Measurements from ENCODE around the gene AHCTF1. TPM values are rescaled to one million over a fixed set of nuclear protein-coding genes. Genes with fewer than 3 reads are reported as not detected.

The AHCTF1 gene
- total and polyA plus RNA-seq, 2 of the 8 experiments (the other 6 are each of a cell fraction or from before 2014, with no cell fraction given) = 7.9 to 44.5 TPM

- no peak overlapping the region for H2BK120ac ChIP-seq (replicated peaks; ENCODE audit: low read depth, low read length)
- no peak overlapping the region for H2AFZ ChIP-seq (ENCODE audit: low read length)
- ChIA-PET POLR2A (ENCODE audit: partially characterized antibody) (no interaction called here), CTCF (ENCODE audit: partially characterized antibody) (no interaction called here)
- no peak overlapping the region for H3K4me3 ChIP-seq (ENCODE audit: extremely low read depth in 1 of 4, insufficient read depth in 2 of 4, low read depth in 3 of 4, low read length in 4 of 4)
- no peaks in the 10 kb centered on the region for H3K36me3 ChIP-seq (ENCODE audit: control insufficient read depth in 2 of 4, insufficient read depth in 4 of 4, low read length in 3 of 4)
- WGBS, 2 experiments (ENCODE audit: extremely low coverage in 1 of 2, insufficient coverage in 1 of 2, insufficient read length in 1 of 2, insufficient replicate concordance in 2 of 2, low coverage in 1 of 2, low lambda C conversion rate in 2 of 2, missing lambda C conversion rate in 1 of 2) = 90% methylated on average over 17 of the region's 17 CpGs; no CpG with 5 or more reads in 1 of the 2 experiments
- no peak overlapping the region for H2BK5ac ChIP-seq (ENCODE audit: low read depth, low read length)
- no peak overlapping the region for H3K23ac ChIP-seq (ENCODE audit: insufficient read length)
- H2BK20ac ChIP-seq (ENCODE audit: low read length) = no peak overlapping the region
- no peaks in the 10 kb centered on the region for H3K79me2 ChIP-seq (ENCODE audit: control insufficient read depth in 1 of 2, insufficient read depth in 2 of 2, low read length in 2 of 2)
- no peaks in the 10 kb centered on the region; a peak in 1 of 7 replicates for H3K27me3 ChIP-seq (replicated peaks in 1 of 4; ENCODE audit: control insufficient read depth in 3 of 4, extremely low read depth in 1 of 4, insufficient read depth in 3 of 4, low read length in 3 of 4)
- no peak for FAIRE-seq
- H2AK5ac ChIP-seq (ENCODE audit: low read depth, low read length) = no peak overlapping the region
- no peak overlapping the region for H4K5ac ChIP-seq (ENCODE audit: insufficient read length, low read depth, low read length)
- H4K20me1 ChIP-seq (replicated peaks in 1 of 2; ENCODE audit: control insufficient read depth in 1 of 2, insufficient read depth in 2 of 2, low read length in 2 of 2) = no peaks in the 10 kb centered on the region
- no peak overlapping the region for H3K4ac ChIP-seq (replicated peaks; ENCODE audit: insufficient read length, low read depth, low read length)
- no peak overlapping the region for H3K18ac ChIP-seq (ENCODE audit: extremely low read depth, low read length)
- no peaks in the 10 kb centered on the region for H3K9me3 ChIP-seq (ENCODE audit: insufficient read depth in 2 of 2, low read depth in 1 of 2, low read length in 1 of 2)
- peaks cover 5 to 42% (median 34%) of the 10 kb centered on the region in 4 experiments for H3K4me1 ChIP-seq (replicated peaks in 1 of 4; ENCODE audit: control insufficient read depth in 3 of 4, insufficient read depth in 4 of 4, low read length in 3 of 4)
- no peak overlapping the region for H3K9ac ChIP-seq (replicated peaks in 1 of 4; ENCODE audit: extremely low read depth in 1 of 4, low read depth in 3 of 4, low read length in 3 of 4)
- no peak overlapping the region for H3K27ac ChIP-seq (ENCODE audit: low read depth, low read length)
- H2BK15ac ChIP-seq (ENCODE audit: low read length) = no peak overlapping the region
- 0 out of 2 replicates have a peak, but pooled peaks cover 2% of the 10 kb centered on the region for H3K23me2 ChIP-seq (ENCODE audit: low read depth, low read length)
- no peaks in the 10 kb centered on the region for H3K79me1 ChIP-seq (ENCODE audit: low read depth, low read length)
- no peak for DNase-seq (ENCODE audit: low read depth in 1 of 2, low spot score in 2 of 2)
- TF ChIP-seq BCL11A (IDR thresholded peaks at IDR 0.05; ENCODE audit: low read depth in 2 of 2, low read length in 2 of 2) (no peak), EZH2 (IDR thresholded peaks at IDR 0.05; ENCODE audit: low read depth, low read length, severe bottlenecking) (no peak), TCF12 (IDR thresholded peaks at IDR 0.05; ENCODE audit: low read depth, low read length) (no peak), SIRT6 (IDR thresholded peaks at IDR 0.05; ENCODE audit: low read length) (no peak), KDM5A (IDR thresholded peaks at IDR 0.05; ENCODE audit: low read length) (no peak), RFX5 (IDR thresholded peaks at IDR 0.05; ENCODE audit: borderline replicate concordance, low read depth, low read length) (no peak), GTF2F1 (IDR thresholded peaks at IDR 0.05; ENCODE audit: borderline replicate concordance, low read depth, low read length) (no peak)
- no peak overlapping the region for H3K56ac ChIP-seq (replicated peaks; ENCODE audit: insufficient read length, low read depth, low read length)
- no peak overlapping the region for H4K91ac ChIP-seq (replicated peaks; ENCODE audit: insufficient read length, low read length)
- no peak overlapping the region for H3K14ac ChIP-seq (ENCODE audit: insufficient read length)
- no peak overlapping the region for H3K4me2 ChIP-seq (ENCODE audit: insufficient read depth in 1 of 2, low read depth in 2 of 2, low read length in 2 of 2)
- H2BK12ac ChIP-seq (ENCODE audit: low read depth, low read length) = no peak overlapping the region
- peak overlapping the region; percentile 37; the same call in 1 of the 2 replicates for H4K8ac ChIP-seq (ENCODE audit: extremely low read depth, insufficient read depth, low read length)
Observed at GRCh38 chr1:246791303-246791918, 140.3 kb downstream of the AHCTF1 start.
